Measurements from ENCODE around the gene SRSF3. TPM values are rescaled to one million over a fixed set of nuclear protein-coding genes. Genes with fewer than 3 reads are reported as not detected.

The SRSF3 gene
- total and polyA plus RNA-seq, 9 of the 15 experiments (the other 6 are each of a cell fraction or from before 2014, with no cell fraction given): 337 to 1,200 (median 518) TPM

DNA sequence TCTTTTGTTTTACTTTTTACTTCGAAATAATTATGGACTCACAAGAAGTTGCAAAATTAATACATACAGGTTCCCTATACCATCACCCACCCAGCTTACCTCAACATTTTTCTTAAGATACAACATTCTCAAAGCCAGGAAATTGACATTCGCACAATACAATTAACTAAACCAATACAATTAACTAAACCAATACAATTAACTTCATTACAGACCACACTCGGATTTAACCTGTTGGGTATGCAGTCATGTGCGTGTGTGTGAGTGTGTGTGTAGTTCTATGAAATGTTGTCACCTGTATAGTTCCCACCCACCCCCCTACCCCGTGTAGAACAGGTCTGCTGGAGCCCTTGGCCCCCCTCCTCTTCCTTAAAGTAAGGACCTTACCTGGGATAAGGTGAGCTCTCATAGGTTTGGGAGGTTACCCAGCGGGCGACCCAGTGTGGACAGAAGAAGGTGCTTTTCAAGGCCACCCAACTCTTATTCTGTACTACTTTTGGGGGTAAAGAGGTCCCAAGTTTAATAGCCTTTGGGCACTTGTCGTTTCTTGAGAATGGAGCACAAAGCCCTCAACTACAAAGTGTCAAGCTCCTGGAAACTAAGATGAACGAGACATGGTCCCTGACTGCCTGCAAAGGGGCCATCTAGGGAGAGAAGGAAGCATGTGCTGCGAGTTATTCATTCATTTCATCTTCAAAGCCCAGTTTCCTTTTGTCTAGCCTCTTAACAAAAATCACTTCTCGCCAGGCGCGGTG, 46.3 kb upstream of the SRSF3 start (continued):
- TF ChIP-seq, protein P1, sequence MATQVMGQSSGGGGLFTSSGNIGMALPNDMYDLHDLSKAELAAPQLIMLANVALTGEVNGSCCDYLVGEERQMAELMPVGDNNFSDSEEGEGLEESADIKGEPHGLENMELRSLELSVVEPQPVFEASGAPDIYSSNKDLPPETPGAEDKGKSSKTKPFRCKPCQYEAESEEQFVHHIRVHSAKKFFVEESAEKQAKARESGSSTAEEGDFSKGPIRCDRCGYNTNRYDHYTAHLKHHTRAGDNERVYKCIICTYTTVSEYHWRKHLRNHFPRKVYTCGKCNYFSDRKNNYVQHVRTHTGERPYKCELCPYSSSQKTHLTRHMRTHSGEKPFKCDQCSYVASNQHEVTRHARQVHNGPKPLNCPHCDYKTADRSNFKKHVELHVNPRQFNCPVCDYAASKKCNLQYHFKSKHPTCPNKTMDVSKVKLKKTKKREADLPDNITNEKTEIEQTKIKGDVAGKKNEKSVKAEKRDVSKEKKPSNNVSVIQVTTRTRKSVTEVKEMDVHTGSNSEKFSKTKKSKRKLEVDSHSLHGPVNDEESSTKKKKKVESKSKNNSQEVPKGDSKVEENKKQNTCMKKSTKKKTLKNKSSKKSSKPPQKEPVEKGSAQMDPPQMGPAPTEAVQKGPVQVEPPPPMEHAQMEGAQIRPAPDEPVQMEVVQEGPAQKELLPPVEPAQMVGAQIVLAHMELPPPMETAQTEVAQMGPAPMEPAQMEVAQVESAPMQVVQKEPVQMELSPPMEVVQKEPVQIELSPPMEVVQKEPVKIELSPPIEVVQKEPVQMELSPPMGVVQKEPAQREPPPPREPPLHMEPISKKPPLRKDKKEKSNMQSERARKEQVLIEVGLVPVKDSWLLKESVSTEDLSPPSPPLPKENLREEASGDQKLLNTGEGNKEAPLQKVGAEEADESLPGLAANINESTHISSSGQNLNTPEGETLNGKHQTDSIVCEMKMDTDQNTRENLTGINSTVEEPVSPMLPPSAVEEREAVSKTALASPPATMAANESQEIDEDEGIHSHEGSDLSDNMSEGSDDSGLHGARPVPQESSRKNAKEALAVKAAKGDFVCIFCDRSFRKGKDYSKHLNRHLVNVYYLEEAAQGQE (IDR thresholded peaks at IDR 0.05; ENCODE audit: borderline replicate concordance): no peak
- TF ChIP-seq, protein P1 (CRISPR knock-in tag; IDR thresholded peaks at IDR 0.05; ENCODE audit: low read depth): no peak
- TF ChIP-seq, protein P2, sequence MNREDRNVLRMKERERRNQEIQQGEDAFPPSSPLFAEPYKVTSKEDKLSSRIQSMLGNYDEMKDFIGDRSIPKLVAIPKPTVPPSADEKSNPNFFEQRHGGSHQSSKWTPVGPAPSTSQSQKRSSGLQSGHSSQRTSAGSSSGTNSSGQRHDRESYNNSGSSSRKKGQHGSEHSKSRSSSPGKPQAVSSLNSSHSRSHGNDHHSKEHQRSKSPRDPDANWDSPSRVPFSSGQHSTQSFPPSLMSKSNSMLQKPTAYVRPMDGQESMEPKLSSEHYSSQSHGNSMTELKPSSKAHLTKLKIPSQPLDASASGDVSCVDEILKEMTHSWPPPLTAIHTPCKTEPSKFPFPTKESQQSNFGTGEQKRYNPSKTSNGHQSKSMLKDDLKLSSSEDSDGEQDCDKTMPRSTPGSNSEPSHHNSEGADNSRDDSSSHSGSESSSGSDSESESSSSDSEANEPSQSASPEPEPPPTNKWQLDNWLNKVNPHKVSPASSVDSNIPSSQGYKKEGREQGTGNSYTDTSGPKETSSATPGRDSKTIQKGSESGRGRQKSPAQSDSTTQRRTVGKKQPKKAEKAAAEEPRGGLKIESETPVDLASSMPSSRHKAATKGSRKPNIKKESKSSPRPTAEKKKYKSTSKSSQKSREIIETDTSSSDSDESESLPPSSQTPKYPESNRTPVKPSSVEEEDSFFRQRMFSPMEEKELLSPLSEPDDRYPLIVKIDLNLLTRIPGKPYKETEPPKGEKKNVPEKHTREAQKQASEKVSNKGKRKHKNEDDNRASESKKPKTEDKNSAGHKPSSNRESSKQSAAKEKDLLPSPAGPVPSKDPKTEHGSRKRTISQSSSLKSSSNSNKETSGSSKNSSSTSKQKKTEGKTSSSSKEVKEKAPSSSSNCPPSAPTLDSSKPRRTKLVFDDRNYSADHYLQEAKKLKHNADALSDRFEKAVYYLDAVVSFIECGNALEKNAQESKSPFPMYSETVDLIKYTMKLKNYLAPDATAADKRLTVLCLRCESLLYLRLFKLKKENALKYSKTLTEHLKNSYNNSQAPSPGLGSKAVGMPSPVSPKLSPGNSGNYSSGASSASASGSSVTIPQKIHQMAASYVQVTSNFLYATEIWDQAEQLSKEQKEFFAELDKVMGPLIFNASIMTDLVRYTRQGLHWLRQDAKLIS (CRISPR knock-in tag; IDR thresholded peaks at IDR 0.05): 0 out of 2 replicates have a peak, but pooled peaks have one; percentile 13
- TF ChIP-seq, protein P3, sequence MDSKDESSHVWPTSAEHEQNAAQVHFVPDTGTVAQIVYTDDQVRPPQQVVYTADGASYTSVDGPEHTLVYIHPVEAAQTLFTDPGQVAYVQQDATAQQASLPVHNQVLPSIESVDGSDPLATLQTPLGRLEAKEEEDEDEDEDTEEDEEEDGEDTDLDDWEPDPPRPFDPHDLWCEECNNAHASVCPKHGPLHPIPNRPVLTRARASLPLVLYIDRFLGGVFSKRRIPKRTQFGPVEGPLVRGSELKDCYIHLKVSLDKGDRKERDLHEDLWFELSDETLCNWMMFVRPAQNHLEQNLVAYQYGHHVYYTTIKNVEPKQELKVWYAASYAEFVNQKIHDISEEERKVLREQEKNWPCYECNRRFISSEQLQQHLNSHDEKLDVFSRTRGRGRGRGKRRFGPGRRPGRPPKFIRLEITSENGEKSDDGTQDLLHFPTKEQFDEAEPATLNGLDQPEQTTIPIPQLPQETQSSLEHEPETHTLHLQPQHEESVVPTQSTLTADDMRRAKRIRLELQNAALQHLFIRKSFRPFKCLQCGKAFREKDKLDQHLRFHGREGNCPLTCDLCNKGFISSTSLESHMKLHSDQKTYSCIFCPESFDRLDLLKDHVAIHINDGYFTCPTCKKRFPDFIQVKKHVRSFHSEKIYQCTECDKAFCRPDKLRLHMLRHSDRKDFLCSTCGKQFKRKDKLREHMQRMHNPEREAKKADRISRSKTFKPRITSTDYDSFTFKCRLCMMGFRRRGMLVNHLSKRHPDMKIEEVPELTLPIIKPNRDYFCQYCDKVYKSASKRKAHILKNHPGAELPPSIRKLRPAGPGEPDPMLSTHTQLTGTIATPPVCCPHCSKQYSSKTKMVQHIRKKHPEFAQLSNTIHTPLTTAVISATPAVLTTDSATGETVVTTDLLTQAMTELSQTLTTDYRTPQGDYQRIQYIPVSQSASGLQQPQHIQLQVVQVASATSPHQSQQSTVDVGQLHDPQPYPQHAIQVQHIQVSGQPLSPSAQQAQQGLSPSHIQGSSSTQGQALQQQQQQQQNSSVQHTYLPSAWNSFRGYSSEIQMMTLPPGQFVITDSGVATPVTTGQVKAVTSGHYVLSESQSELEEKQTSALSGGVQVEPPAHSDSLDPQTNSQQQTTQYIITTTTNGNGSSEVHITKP (IDR thresholded peaks at IDR 0.05; ENCODE audit: partially characterized antibody): peak; percentile 12
